Transverse colon (tissue), 4 donors: ENCODE results near the gene MAGEA11. TPM values are rescaled to one million over a fixed set of nuclear protein-coding genes. Genes with fewer than 3 reads are reported as not detected.
"Not testable (repeated sequence)": the region's sequence is repeated elsewhere in the genome, so short reads cannot be mapped to it uniquely, and the experiment has no call there.

Experiments used
- DNase-seq: peaks from one replicate; pipeline ENCODE4 v3.0.0-alpha.2; 2019
- H3K27ac ChIP-seq, 4 donors: fragments of 200-600 bp; sonication (generic); 2 replicates each; pipeline ENCODE4 v1.5.1; 2016 to 2018; ENCODE audit warnings: inconsistent platforms in 4 of 4
- H3K27me3 ChIP-seq: fragments of 200-600 bp; sonication (generic); 2 replicates; pipeline ENCODE4 v1.5.1; 2017; ENCODE audit warnings: inconsistent platforms
- H3K36me3 ChIP-seq, 4 donors: fragments of 200-600 bp; sonication (generic); 2 replicates each; pipeline ENCODE4 v1.5.1; 2017 to 2019; ENCODE audit warnings: inconsistent platforms in 4 of 4
- H3K4me1 ChIP-seq, 4 donors: fragments of 200-600 bp; sonication (generic); 2 replicates each; pipeline ENCODE4 v1.5.1; 2017 to 2020; ENCODE audit warnings: inconsistent platforms in 4 of 4
- H3K4me3 ChIP-seq, 4 donors: fragments of 200-600 bp; sonication (generic); 1 replicate in 1 of 4; 2 replicates in 3 of 4; pipeline versions ENCODE4 v1.5.1 to v1.6.1; 2017 to 2019; ENCODE audit warnings: inconsistent platforms in 4 of 4
- H3K9me3 ChIP-seq, 2 donors: fragments of 200-600 bp; sonication (generic); 2 replicates each; pipeline ENCODE4 v1.5.1; 2017 to 2019; ENCODE audit warnings: inconsistent platforms in 2 of 2
- CTCF ChIP-seq, 5 experiments: fragments of 200-600 bp in 3 of 5; fragments of 450-650 bp in 2 of 5; sonication (generic) in 3 of 5; IDR thresholded peaks; 1 replicate in 2 of 5; 2 replicates in 3 of 5; pipeline ENCODE4 v1.5.1; 2016 to 2017; ENCODE audit warnings: antibody characterized with exemption in 5 of 5, inconsistent platforms in 3 of 5, mild to moderate bottlenecking in 2 of 5, moderate library complexity in 1 of 5
- EP300 ChIP-seq: sonication (generic); formaldehyde crosslinking; IDR thresholded peaks from one replicate; pipeline ENCODE4 v1.6.1; 2017; ENCODE audit warnings: antibody characterized with exemption, low read depth
- POLR2A ChIP-seq: fragments of 450-650 bp; IDR thresholded peaks from one replicate; pipeline ENCODE4 v1.6.1; 2016; ENCODE audit warnings: antibody characterized with exemption, mild to moderate bottlenecking, moderate library complexity
- POLR2AphosphoS5 ChIP-seq, 3 donors: sonication (generic); formaldehyde crosslinking; IDR thresholded peaks; one replicate each; pipeline ENCODE4 v1.6.1; 2016; ENCODE audit warnings: antibody characterized with exemption in 3 of 3
- WGBS, 2 donors: methylation state at CpG; one replicate each; pipeline ENCODE4 v1.1.5; 2018; ENCODE audit warnings: low coverage in 1 of 2; 5-methylcytosine and 5-hydroxymethylcytosine counted together
- in situ Hi-C, 4 donors: fragments of 200-750 bp; cut with MboI; loops; one replicate each; pipeline versions ENCODE4 v1.15.0 to v1.15.1; 2017; ENCODE audit warnings: low sequenced_read_pairs in 3 of 4, low pct_ligation_motif_present in 1 of 4, low pct_unique_long_range_greater_than_20kb in 1 of 4
- intact Hi-C: fragments of 100-400 bp; cut with DNase I; formaldehyde crosslinking; loops from one replicate; pipeline ENCODE4 v1.15.1; 2023; ENCODE audit warnings: low total_unique reads
- total RNA-seq, 4 donors: library from RNA; depleted of rRNA; stranded (reverse); fragments of >200 nt; gene quantifications; one replicate each; pipeline ENCODE4 v1.1.0, GENCODE V29; 2016

Gene MAGEA11
- total RNA-seq, 4 donors from 2014 or later, result not detected

- Histone ChIP-seq H3K4me1 (no peaks in the 10 kb centered on the region), H3K27ac (no peak overlapping the region), H3K9me3 (no peaks in the 10 kb centered on the region), H3K4me3 (no peak overlapping the region), H3K36me3 (no peaks in the 10 kb centered on the region), H3K27me3 (no peaks in the 10 kb centered on the region)
- intact Hi-C loops, result no loop called here
- 79% methylated on average over 1 of the region's 1 CpG; no CpG with 5 or more reads in 1 of the 2 donors for WGBS, 2 donors
- in situ Hi-C loops, result no loop called here
- TF ChIP-seq POLR2AphosphoS5 (IDR thresholded peaks at IDR 0.05) (no peak), POLR2A (no peak), EP300 (no peak), CTCF (IDR thresholded peaks at IDR 0.05) (no peak)
- DNase-seq, result no peak
Measured at GRCh38 chrX:149688552-149688951, 23.3 kb upstream of the MAGEA11 start.

DNA sequence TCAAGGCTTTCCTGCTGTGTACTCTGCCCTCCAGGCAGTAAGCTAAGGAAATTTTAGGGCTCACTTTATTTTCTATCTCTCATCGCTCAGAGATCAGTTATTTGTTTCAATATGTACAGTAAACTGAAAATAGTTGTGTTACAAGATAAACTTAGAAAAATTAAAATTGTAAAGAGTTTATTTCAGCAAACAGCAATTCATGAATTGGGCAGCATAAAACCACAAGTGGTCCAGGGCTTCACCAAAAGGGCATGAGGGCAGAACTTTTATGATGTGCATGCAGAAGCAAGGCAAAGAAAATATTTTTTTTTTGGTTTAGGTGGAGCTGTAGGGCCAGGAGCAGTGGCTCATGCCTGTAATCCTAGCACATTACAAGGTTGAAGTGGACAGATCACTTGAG lies 20.1 kb upstream of the MAGEA11 start:
- Histone ChIP-seq H3K27ac (no peak overlapping the region), H3K4me1 (no peaks in the 10 kb centered on the region), H3K4me3 (no peak overlapping the region), H3K27me3 (no peaks in the 10 kb centered on the region), H3K36me3 (no peaks in the 10 kb centered on the region), H3K9me3 (no peaks in the 10 kb centered on the region)
- TF ChIP-seq EP300 (no peak), CTCF (IDR thresholded peaks at IDR 0.05) (no peak), POLR2AphosphoS5 (IDR thresholded peaks at IDR 0.05) (no peak), POLR2A (no peak)
- WGBS, 2 donors, result 82 to 100% methylated on average over 1 of the region's 1 CpG
- intact Hi-C loops (no loop called here), in situ Hi-C loops (no loop called here)
- DNase-seq, result no peak

DNA sequence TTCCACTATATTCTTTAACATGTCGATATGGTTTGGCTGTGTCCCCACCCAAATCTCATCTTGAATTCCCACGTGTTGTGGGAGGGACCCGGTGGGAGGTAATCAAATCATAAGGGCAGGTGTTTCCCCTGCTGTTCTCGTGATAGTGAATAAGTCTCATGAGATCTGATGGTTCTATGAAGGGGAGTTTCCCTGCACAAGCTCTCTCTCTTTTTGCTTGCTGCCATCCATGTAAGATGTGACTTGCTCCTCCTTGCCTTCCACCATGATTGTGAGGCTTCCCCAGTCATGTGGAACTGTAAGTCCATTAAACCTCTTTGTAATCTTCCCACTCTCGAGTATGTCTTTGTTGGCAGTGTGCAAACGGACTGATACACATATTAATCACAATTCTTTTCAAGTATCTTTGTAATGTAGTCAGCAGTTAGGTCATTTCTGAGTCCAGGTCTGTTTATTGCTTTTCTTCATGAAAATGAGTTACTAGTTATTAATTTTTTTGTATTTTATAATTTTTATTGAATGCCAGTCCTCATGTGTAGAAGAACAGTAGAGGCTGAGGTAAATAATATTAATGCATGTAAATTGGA lies 19.1 kb upstream of the MAGEA11 start:
- H3K9me3 ChIP-seq, H3K27me3 ChIP-seq, H3K36me3 ChIP-seq, H3K4me1 ChIP-seq, DNase-seq, in situ Hi-C loops, H3K27ac ChIP-seq, intact Hi-C loops, H3K4me3 ChIP-seq: not testable (repeated sequence)
- WGBS, 2 donors, result 66 to 77% methylated on average over 4 to 6 of the region's 6 CpGs

DNA sequence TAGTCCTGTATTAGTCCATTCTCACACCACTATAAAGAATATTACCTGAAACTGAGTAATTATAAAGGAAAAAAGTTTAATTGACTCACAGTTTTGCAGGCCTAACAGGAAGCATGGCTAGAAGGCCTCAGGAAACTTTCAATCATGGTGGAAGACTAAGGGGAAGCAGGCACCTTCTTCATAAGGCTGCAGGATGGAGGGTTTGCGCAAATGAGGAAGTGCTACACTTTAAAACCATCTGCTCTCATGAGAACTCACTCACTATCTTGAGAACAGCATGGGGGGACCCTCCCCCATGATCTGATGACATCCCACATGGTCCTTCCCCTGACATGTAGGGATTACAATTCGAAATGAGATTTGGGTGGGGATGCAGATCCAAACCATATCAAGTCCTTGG lies 12.1 kb upstream of the MAGEA11 start:
- Histone ChIP-seq H3K27ac (no peak overlapping the region), H3K9me3 (no peaks in the 10 kb centered on the region), H3K4me1 (no peaks in the 10 kb centered on the region), H3K4me3 (no peak overlapping the region), H3K36me3 (no peaks in the 10 kb centered on the region), H3K27me3 (no peaks in the 10 kb centered on the region)
- TF ChIP-seq CTCF (IDR thresholded peaks at IDR 0.05) (no peak), POLR2A (no peak), EP300 (no peak), POLR2AphosphoS5 (IDR thresholded peaks at IDR 0.05) (no peak)
- no peak for DNase-seq
- in situ Hi-C loops (no loop called here), intact Hi-C loops (no loop called here)
- WGBS, 2 donors, result 61 to 80% methylated on average over 1 to 2 of the region's 2 CpGs

DNA sequence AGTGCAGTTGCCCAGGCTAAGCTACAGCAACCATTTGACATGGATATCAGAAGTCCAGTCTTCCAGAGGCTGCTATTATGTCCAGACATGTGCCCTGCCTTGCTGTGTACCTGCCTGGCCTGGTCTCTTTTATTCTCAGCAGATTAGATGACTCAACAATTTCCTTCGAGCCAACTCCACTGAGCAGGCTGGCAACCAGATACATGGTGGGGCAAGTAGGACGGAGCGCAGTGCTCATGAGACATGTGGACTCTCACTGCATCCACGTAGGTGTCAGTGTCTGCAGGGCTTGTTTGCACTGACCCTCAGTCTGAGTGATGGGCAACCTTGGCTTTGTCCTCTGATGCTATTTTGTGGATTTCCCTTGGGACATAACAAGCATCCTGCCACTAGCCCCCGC lies 7.2 kb upstream of the MAGEA11 start:
- DNase-seq, result no peak
- Histone ChIP-seq H3K27ac (no peak overlapping the region), H3K4me3 (no peak overlapping the region), H3K9me3 (no peaks in the 10 kb centered on the region), H3K4me1 (no peaks in the 10 kb centered on the region), H3K27me3 (no peaks in the 10 kb centered on the region), H3K36me3 (no peaks in the 10 kb centered on the region)
- intact Hi-C loops, result no loop called here
- in situ Hi-C loops, result no loop called here
- 82% methylated on average over 5 of the region's 5 CpGs; no CpG with 5 or more reads in 1 of the 2 donors for WGBS, 2 donors
- TF ChIP-seq EP300 (no peak), POLR2A (no peak), CTCF (IDR thresholded peaks at IDR 0.05) (no peak), POLR2AphosphoS5 (IDR thresholded peaks at IDR 0.05) (no peak)
